Kidney (tissue), 14 donors: ENCODE data around the gene ACOXL. TPM values are rescaled to one million over a fixed set of nuclear protein-coding genes. Genes with fewer than 3 reads are reported as not detected.

ENCODE experiments used
- DNase-seq, 5 donors: peaks; one replicate each; pipeline ENCODE4 v3.0.0-alpha.2; 2013 to 2020
- FAIRE-seq: peaks from 2 replicates; lab custom pipeline; 2012; peaks lifted over from hg19 to GRCh38; lab: Jason Lieb, UNC
- H3K27ac ChIP-seq, 2 donors: one replicate each; pipeline ENCODE4 v1.7.0; 2013; ENCODE audit warnings: low read depth in 2 of 2, low read length in 2 of 2, inconsistent platforms in 1 of 2
- H3K27me3 ChIP-seq: one replicate; pipeline ENCODE4 v1.7.1; 2013; ENCODE audit warnings: low read length, inconsistent platforms; ENCODE audit not compliant: control insufficient read depth, insufficient read depth
- H3K36me3 ChIP-seq, 3 donors: one replicate each; pipeline versions ENCODE4 v1.7.0 to v1.7.1; 2013; ENCODE audit warnings: low read length in 3 of 3, control low read depth in 1 of 3, inconsistent platforms in 1 of 3; ENCODE audit not compliant: insufficient read depth in 3 of 3, control insufficient read depth in 2 of 3
- H3K4me1 ChIP-seq, 3 donors: one replicate each; pipeline versions ENCODE4 v1.7.0 to v1.7.1; 2013; ENCODE audit warnings: low read length in 3 of 3, inconsistent platforms in 1 of 3, low read depth in 1 of 3; ENCODE audit not compliant: control insufficient read depth in 2 of 3, insufficient read depth in 2 of 3
- H3K4me3 ChIP-seq, 3 donors: one replicate each; pipeline versions ENCODE4 v1.7.0 to v1.8.1; 2013; ENCODE audit warnings: low read length in 3 of 3, control low read depth in 1 of 3, inconsistent platforms in 1 of 3
- H3K9ac ChIP-seq, 3 donors: one replicate each; pipeline versions ENCODE4 v1.7.0 to v1.7.1; 2013; ENCODE audit warnings: low read length in 3 of 3, control low read depth in 1 of 3, inconsistent platforms in 1 of 3
- H3K9me3 ChIP-seq, 3 donors: one replicate each; pipeline versions ENCODE4 v1.7.0 to v1.7.1; 2013; ENCODE audit warnings: low read length in 3 of 3, control low read depth in 1 of 3, inconsistent platforms in 1 of 3; ENCODE audit not compliant: control insufficient read depth in 2 of 3, insufficient read depth in 1 of 3
- CTCF ChIP-seq: IDR thresholded peaks from 3 replicates; pipeline ENCODE4 v1.5.1; 2012; ENCODE audit warnings: mild to moderate bottlenecking, moderate library complexity, borderline replicate concordance; ENCODE audit not compliant: insufficient read depth; ENCODE audit errors: extremely low read depth
- intact Hi-C: fragments of 100-400 bp; cut with DNase I; formaldehyde crosslinking; loops from one replicate; pipeline ENCODE4 v1.11.1; 2022
- polyA plus RNA-seq: library from polyadenylated mRNA; stranded (reverse); fragments of 350-450 nt; fragmentation: Illumina TruSeq; extraction: RNeasy Lipid Tissue Mini Kit (QIAGEN cat#74804); gene quantifications from one replicate; pipeline ENCODE4 v1.2.3, GENCODE V29; 2014; ENCODE audit warnings: low read depth, low replicate concordance; ENCODE audit not compliant: insufficient read depth
- total RNA-seq: library from RNA; stranded (reverse); fragmentation: NEBNext Ultra II Directional; extraction: Animal tissue kit (Norgen Biotek cat#: 25700); gene quantifications from one replicate; pipeline ENCODE4 v1.2.1, GENCODE V29; 2021
- donor health status: control.
- donor health status: control.
- donor health status: control.
- donor health status: control.
- donor health status: control.
- donor health status: DM: yes; HTN: yes; CAD: no.
- donor health status: Normal renal cell carcinoma (clear cell type).

ACOXL gene
- total and polyA plus RNA-seq, 2 donors from 2014 or later = 2.0 TPM; not detected in 1

- no peak overlapping the region for H3K9ac ChIP-seq
- no peaks in the 10 kb centered on the region for H3K4me1 ChIP-seq
- H3K4me3 ChIP-seq = no peak overlapping the region
- H3K36me3 ChIP-seq = no peaks in the 10 kb centered on the region
- no peaks in the 10 kb centered on the region for H3K9me3 ChIP-seq
- intact Hi-C loops = no loop called here
- H3K27ac ChIP-seq = no peak overlapping the region
- TF ChIP-seq CTCF = no peak
- no peaks in the 10 kb centered on the region for H3K27me3 ChIP-seq
- DNase-seq (no peak), FAIRE-seq (no peak)
Measured at GRCh38 chr2:111100087-111100764, 367.9 kb downstream of the ACOXL start.

GRCh38 chr2:111100765-111101162 is 368.4 kb downstream of the ACOXL start:
- no peak for FAIRE-seq
- no peak for TF ChIP-seq CTCF
- intact Hi-C loops = no loop called here

GRCh38 chr2:111101592-111101991 is 369.2 kb downstream of the ACOXL start:
- H3K27me3 ChIP-seq = no peaks in the 10 kb centered on the region
- no peak overlapping the region for H3K27ac ChIP-seq
- no peaks in the 10 kb centered on the region for H3K36me3 ChIP-seq
- no peaks in the 10 kb centered on the region for H3K9me3 ChIP-seq
- intact Hi-C loops = no loop called here
- H3K9ac ChIP-seq = no peak overlapping the region
- DNase-seq (no peak), FAIRE-seq (no peak)
- no peak for TF ChIP-seq CTCF
- H3K4me3 ChIP-seq = no peak overlapping the region
- H3K4me1 ChIP-seq = no peaks in the 10 kb centered on the region

More at GRCh38 chr2:111100765-111101162, 368.4 kb downstream of the ACOXL start:
- Histone ChIP-seq H3K4me3 (no peak overlapping the region), H3K27ac (no peak overlapping the region), H3K4me1 (no peaks in the 10 kb centered on the region), H3K36me3 (no peaks in the 10 kb centered on the region), H3K9me3 (no peaks in the 10 kb centered on the region), H3K9ac (no peak overlapping the region), H3K27me3 (no peaks in the 10 kb centered on the region)
- no peak for DNase-seq
